HG03432 (cell line): ENCODE measurements around the gene CHCHD6.

Experiments used
- ATAC-seq: cut with Tn5 transposase; IDR thresholded peaks from one replicate; pipeline ENCODE4 v1.9.1; 2021; ENCODE audit warnings: mild to moderate bottlenecking, moderate library complexity; ENCODE audit not compliant: unreplicated experiment

CHCHD6 gene

GRCh38 chr3:126699011-126699410 is 5.0 kb upstream of the CHCHD6 start:
- no peak for ATAC-seq

DNA sequence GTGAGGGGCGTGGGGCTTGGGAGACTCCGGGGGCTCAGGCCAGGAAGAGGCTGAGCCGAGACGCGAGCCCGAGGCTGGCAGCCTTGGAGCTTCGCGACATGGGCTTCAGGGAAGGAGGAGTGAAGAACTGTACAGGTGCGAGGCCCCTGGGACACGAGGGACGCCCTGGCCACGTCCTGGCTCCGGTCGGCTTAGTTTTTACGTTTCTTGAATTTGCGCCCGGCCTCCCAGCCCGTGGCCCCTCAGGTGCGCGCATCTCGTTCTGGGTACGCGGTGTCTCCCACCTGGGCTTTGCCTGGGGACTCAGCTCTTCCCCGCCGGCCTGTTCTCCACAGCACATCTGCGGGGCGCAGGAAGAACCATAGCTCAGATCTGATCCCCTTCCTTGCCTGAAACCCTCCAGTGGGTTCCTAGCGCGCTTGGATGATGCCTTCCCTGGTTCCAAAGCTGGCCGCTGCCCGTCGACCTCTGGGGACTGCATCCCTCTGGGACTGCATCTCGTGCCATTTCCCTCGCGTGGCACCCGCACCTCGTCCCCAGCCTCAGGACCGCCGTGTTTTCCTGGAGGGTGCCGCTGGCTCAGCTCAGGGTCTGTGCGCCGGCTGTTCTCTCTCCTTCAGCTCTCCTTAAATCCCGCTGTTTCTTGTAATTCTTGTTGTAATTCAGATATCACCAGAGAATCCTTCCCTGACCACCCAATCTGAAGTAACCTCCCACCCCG is 614 bp downstream of the CHCHD6 start:
- ATAC-seq, result no peak

- no peak for ATAC-seq
These were observed 2.6 kb downstream of the CHCHD6 start for GRCh38 chr3:126706631-126707030.

- no peak for ATAC-seq
These were observed 7.2 kb downstream of the CHCHD6 start for GRCh38 chr3:126711121-126711760.

GRCh38 chr3:126713199-126713598 is 9.2 kb downstream of the CHCHD6 start:
- no peak for ATAC-seq

DNA sequence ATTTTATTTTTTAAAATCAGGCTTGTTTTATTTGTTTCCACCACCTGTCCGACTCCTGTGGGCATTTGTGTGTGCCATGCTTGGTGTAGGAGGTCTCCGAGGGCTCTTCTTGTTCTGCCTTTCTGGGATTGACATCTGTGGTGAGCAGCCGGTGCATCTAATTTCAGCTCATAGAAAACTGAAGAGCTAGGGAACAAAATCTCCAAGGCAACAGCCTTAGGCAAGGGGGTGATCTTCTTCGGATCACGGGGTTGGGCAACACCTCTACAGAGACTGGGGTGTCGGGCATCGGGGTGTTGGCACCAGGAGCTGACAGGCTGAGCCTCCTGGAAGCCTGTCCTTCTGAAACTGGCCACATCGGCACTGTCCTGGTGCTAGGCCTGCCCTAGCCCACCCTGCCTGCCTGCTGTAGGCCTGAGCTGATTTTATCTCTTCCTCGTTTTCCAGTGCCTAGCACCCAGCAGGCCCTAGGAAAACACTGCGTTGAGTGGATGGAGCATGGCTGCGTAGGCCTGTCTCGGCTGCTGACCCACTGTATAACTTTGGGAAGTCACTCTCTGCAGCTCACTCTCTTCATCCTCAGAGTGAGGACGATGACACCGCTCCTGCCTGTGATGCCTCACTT is 10.3 kb downstream of the CHCHD6 start:
- ATAC-seq, result no peak

DNA sequence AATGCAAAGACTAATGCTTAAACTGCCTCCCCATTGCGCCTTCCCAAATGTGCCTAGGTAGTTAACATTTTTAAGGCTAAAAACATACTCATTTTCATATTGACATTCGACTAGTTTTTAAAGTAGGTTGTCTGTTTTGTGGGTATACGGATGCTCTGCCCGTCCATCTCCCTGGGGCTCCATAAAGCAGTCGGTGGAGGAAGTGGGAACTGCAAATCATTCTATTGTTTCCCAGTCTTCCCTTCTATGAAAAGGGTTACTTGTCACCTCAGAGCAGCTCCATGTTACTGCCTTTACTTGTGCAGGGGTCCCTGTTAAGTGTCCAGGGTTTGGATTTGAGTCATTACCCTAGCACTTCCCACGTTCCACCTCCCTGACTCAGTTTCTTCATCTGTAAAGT is 10.9 kb downstream of the CHCHD6 start:
- no peak for ATAC-seq

- ATAC-seq, result no peak
These were observed 11.4 kb downstream of the CHCHD6 start for GRCh38 chr3:126715432-126715831.

DNA sequence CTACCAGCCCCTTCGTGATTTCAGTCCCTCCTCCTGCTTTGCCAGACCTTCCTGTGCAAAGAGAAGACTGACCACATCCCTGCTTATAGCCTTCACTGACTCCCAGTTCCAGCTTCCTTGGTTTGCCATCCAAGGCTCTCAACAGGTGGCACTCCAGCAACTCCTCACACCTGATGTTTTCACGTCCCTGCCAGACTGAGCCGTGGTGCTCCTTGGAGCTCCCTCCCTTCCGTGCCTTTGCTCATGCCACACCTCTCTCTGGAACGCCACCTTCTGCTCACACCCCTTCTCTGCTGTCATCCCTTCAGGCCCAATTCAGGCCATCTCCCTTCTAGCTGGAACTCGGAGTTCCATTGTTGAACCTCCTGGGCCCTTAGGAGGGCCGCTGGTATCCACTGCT is 12.0 kb downstream of the CHCHD6 start:
- no peak for ATAC-seq

DNA sequence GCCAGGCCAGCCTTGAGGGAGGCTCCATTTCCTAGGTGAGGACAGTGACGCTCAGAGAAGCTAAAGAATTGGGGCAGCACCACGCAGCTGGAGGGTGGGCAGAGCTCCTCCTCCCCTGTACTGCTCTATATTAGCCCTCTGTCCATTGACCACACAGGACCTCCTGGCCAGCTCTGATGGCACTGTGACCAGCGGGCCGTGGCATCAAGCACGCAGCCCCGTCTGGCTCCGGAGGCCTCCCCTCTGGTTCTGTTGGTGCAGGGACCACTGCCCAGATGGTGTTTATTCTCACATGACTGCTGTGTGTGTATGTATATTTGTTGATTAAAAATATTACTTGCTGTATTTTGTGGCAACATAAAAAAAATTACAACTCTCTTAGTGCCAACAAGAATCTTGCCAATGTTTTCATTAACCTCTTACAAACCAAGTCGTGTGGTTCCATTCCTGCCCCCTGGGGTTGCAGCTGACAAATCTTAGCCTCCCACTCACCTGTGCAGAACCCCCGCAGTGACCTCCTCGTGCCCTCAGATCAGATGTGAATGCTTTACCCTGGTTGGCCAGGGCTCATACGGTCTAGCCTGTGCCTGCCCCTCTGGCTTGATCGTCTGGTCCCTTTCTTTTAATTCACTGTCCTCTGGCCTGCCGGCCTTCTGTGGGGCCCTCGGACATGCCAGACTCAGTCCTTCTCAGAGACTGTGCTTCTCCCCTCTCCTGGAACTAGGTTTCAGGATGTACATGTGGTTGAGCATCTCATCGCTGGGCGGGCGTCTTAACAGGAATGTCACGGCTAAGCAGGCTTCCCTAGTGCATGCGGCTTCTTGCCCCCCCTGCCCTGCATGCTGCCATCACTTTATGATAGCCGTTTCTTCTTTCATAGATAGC is 14.8 kb downstream of the CHCHD6 start:
- ATAC-seq, result no peak

GRCh38 chr3:126720596-126720995 is 16.6 kb downstream of the CHCHD6 start:
- ATAC-seq, result no peak

GRCh38 chr3:126721246-126721645 is 17.2 kb downstream of the CHCHD6 start:
- no peak for ATAC-seq

DNA sequence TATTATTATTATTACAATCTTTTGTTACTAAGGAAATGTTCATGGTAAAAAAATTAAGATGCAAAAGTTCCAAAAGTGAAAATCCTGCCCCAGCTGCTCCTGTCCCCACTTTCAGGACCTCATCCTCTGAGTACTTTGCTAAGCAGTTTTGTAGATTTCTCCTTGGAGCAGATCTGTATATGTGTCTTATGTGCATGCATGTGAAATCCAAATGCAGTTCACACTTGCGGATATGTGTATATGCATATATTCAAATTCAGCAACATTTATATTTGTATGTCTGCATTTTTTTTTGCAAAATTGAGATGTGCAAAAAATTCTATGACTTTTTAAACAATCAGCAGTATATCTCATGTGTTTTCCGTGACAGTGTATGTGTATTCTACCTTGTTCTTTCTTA is 19.2 kb downstream of the CHCHD6 start:
- no peak for ATAC-seq

GRCh38 chr3:126723801-126724200 is 19.8 kb downstream of the CHCHD6 start:
- no peak for ATAC-seq

- ATAC-seq, result no peak
These were observed 24.6 kb downstream of the CHCHD6 start for GRCh38 chr3:126728680-126729079.

DNA sequence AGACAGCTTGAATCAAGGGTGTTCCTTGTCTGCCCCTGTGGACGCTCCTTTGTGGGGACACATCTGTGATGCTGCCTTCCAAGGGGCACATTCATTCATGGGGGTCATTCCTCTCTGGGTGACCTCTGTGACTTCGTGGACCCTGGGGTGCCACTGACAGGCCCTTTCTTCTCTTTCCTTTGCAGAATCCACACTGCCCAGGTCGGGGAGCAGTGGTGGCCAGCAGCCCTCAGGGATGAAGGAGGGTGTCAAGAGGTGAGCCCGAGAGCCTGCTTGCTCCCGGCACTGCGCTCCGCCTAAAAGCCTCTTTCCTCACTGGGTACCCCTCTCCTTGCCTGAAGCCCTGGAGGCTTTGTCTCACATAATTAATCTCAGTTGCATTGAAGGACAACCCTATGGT is 26.3 kb downstream of the CHCHD6 start:
- no peak for ATAC-seq

GRCh38 chr3:126731044-126731443 is 27.0 kb downstream of the CHCHD6 start:
- no peak for ATAC-seq

DNA sequence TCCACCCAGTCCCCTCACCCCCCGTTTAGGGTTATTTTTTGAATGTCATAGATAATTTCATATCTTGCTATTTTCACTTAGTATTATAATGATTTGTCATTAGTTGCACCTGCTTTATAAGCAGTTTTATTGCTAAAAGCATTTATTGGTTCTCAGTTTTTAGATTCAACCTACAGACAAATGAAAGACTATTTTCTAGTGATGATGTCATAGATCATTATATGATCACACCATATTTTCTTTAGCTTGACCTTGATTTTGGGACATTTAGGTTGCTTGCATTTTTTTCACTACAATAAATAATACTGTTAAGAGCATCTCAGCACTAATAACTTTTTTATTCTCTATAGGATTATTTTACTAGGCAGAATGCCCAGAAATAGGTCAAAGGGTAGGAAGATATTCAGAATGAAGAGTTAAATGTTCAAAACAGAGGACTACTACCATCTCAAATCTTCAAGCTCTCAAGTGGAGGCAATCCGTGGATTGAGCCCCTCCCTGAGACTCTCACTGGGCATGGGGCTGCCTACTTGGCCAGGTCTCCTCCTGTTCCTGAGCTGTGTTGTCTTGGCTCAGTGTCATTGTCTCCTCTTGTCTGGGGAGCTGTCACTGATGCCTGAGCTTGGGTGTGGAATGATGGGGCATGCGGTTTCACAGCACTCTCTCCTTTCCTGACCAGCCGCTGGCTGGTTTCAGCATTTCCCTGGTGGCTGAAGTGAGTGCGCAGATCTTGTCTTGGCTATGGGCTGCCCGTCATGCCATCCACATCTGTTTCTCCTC is 28.4 kb downstream of the CHCHD6 start:
- ATAC-seq, result no peak

DNA sequence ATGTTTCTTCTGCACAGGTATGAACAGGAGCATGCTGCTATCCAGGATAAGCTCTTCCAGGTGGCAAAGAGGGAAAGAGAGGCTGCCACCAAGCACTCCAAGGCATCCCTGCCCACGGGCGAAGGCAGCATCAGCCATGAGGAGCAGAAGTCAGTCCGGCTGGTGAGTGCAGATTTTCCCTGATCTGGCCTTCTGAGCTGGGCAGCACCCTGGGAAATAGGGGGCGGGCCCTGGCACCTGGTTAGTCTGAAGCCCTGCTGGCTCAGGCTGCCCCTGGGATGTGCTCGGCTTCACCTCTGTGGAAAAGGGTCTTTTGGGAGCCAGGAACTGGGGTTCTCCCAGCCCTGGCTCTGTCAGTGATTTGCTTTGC is 29.0 kb downstream of the CHCHD6 start:
- no peak for ATAC-seq

DNA sequence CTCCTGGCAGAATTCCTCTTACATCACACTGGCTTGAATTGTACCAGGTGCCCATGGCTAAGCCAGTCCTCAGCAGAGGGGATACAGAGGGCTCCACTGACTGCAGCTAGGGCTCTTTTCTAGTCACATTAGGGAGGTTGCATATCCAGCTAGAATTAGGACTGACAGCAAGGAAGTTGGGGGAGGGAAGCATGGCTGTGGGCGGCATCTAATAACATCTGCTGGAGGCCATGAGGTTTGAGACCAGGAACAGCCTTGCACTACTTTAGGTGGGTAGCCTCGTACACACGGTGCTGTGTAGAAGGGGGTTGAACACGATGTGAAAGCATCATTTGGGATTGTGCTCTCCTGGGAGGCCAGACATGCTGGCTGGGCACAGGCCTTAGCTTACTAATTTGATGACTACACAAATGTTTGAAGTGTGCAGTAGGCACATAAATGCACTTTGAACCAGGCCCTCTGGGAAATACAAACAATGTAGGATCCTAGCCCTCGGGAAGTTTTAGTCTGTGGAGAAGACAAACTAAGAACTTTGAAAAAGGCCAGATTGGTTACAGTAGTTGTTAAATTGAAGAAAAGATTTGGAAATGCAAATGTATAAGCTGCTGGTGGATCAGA is 30.2 kb downstream of the CHCHD6 start:
- ATAC-seq, result no peak
